GM19452 (cell line): ENCODE results near the gene MRPS18A.

Experiments used
- ATAC-seq: cut with Tn5 transposase; IDR thresholded peaks from one replicate; pipeline ENCODE4 v1.9.1; 2021; ENCODE audit not compliant: unreplicated experiment

MRPS18A gene

DNA sequence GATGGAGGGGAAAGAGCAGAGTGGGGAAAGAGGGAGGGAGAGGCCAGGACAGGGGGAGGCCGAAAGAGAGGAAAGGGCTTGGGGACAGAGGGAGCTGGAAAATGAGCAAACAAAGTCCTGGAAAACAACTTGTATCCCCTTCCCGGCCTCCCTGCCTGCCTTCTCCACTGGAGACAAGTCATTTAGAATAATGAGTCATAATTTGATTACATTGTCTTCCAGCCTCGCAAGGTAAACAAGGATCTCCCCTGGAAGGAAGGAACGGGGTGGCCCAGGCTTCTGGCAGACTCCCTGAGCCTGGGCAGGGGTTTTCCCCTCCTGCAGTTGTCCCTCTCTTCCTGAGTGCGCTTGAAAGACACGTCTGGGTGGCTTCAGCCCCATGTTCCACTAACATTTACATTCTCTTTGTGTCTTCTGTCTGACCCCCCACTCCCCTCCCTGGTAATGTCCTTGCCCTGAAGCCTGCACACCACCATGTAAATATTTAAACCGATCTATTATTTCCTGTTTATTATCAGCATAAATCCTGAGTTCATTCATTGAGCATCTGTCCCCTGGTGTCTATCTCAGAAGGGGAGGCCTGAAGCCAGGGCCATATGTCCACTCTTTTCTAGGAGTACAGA, 12.1 kb upstream of the MRPS18A start:
- no peak for ATAC-seq

DNA sequence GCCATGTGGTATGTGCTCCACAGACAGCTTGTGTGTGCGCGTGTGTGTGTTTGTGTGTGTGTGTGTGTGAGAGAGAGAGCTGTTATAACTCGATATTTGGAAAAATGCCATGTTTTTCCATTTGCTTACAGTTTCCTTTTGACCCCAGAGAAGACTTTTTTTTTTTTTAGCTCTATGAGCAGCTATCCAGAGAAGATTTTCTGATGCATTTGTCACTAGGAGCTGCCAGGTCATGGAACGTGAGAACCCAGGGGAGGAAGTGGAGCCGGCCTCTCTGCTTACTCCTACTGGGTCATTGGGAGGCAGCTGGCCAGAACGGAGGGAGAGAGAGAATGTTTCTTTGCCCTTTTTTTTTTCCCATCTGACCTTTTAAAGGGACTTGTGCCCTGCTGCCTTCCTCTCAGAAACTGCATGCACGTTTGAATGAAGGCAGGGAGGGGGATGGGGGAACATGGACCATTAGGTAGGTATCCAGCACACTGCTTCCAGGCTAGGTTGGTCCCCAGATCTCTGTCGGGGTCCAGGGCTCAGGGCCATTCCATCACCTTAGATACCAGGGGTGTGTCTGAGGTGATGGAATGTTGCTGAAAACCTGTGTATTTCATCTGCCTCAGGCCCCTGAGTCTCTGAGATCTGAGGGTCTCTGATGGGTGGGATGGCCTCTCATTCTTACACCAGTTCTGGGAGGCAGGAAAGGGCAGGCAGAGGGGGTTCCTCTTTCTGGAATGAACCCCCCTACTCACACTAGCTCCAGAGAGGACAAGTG, 11.2 kb upstream of the MRPS18A start:
- ATAC-seq = no peak

DNA sequence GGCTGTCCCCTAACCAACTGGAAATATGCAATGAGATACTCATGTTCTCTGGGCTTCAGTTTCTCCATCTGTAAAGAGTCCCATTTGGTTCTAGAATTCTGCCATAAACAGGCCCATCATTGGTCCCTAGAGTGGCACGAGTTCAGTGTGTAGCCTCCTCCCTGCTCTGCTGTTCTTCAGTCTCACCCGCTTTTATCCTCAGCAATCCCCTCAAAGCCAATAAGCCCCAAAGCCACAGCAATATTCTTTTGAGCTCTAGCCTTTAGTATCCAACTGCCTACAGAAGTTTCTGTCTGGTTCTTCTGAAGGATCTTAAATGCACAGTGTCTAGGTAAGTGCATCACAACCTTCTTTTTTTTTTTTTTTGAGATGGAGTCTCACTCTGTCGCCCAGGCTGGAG, 9.8 kb upstream of the MRPS18A start:
- ATAC-seq = no peak

DNA sequence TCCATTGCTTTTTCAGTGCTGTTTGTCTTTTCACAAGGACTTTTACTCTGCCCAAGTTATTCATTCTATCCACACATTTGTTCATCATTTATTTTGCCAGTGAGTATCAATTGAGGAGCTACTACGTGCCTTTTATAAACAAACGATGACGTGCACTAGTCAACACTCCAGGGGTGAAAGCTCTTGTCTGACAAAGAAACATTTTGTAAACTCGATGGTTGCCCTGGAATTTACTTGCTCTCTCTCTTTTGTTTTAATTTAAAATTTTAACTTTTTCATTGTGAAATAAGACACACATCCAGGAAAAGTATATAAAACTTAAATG, 8.3 kb upstream of the MRPS18A start:
- no peak for ATAC-seq

DNA sequence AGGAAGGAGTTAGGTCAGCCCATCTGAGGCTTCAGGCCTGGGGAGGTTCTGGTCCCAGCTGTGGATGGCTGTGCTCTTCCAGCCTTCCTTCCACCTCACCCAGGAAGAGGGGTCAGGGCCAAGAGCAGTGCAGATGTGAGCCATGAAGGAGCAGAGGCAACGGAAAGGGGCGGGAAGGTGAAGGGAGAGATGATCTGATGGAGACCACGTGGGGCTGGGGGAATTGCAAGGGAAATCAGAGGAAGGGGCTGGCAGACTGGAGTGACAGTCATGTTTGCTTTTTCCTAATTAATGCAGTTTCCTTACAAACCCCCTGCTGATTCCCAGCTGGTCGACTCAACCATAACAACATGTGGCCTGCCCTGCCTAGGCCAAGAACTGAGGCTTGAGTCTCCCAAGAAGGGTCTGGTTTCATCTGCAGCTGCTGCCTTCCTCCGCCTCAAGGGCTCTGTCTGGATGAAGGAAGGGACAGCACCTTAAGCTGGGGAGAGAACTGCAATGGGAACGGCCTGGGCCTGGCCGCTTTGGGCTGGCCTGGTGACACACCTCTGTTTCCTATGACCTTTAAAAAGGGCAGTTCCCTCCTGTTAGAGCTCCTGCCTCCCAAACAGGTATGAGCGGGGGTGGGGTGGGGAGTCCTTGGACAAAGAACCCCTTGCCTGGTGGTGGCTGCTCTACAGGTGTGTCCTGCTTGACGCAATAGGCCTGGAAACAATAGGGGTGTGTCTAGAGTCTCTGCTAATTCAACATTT, 7.8 kb upstream of the MRPS18A start:
- no peak for ATAC-seq

DNA sequence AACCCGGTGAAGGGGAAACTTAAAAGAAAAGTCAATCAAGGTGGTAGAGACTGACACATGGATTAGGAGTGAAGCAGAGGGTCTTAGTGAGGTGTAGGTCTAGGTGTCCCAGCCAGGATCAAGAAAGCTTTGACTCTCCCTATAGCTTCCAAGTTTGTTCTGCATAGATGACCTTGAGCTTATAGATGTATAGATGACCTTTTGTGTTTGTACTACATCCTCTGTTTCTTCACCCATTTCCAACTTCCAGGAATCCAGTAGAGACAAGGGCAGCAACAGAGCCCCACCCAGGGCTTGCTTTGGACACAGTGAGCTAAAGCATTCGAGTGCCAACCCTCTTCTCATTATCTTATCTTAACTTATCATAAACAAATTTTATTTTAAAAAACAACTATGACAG, 1.8 kb upstream of the MRPS18A start:
- no peak for ATAC-seq

DNA sequence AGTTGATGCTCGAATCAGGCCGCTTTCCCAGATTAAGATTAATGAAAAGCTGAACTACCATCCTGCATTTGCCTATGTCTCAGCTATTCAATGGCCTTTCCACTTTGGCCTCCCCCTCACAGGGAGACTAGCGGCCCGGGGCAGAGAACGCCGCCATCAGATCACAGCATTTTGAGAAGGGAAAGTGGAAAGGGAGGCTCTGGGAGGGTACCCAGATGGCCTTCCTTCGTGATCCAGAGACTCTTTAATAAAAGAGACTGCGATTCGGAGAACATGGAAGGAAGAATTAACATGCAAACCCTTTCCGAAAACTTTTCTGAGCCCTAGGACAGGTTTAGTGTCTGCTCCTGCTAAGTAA, 533 bp downstream of the MRPS18A start:
- ATAC-seq = no peak

DNA sequence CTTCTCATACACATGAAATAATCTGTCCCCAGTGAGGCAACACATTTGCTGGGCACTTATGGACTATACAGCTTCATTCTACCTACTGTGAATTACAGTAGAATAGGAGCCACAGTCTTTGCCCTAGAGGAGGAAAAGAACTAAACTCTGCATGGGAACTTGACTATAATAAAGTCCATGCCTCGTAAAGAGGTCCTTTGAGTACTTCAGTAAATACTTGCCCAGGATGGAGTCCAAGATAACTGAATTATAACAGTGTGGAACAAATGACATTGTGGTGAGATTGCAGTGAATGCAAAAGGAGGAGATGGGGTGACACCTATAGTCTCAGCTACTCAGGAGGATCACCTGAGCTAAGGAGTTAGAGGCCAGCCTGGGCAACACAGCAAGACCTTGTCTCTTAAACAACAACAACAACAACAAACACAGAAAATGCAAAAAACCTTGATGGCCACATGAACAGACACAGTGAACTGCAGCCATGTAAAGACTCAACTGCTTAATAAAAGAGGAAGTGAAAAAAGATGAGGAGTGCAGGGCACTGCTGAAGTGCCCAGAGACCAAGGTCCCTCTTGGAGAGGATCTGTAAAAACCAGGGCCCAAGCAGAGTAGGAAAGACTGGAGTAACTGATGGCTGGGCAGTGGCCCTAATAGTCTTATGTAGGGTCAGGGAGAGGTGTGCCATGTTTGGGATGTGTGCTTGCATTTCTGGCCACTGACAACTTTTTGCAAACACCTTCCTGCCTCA, 3.7 kb downstream of the MRPS18A start:
- peak; percentile 53 for ATAC-seq

DNA sequence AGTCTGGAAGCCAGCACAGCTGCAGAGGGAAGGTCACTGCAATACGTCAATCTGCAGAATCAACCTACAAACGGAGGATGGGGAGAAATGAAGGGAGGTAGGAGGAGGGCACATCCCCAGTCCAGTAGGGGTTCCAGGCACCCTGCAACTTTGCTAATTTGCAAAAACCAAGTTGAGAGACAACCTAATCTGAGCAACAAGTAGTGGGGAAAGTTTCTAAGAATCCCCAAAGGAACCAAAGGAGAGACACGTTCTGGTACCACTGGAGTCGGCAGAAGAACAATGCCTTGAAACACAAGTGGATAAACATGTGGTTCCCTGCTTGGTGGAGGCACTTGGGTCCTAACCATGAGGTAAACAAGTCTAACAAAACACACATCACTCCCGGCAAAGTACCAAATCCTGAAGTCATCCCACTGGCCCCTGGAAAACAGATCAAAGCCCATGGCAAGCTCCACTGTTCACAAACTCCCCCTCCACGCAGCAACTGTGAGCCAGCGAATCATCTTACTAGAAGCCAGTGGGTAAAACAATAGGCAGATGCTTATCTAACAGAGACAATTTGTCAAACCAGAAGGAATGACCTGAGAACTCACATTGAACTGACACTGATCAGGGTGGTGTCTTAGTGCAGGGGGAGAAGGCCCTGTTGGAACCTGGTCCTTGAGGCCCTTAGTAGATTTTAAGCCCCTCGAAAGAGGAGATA, 4.7 kb downstream of the MRPS18A start:
- no peak for ATAC-seq

DNA sequence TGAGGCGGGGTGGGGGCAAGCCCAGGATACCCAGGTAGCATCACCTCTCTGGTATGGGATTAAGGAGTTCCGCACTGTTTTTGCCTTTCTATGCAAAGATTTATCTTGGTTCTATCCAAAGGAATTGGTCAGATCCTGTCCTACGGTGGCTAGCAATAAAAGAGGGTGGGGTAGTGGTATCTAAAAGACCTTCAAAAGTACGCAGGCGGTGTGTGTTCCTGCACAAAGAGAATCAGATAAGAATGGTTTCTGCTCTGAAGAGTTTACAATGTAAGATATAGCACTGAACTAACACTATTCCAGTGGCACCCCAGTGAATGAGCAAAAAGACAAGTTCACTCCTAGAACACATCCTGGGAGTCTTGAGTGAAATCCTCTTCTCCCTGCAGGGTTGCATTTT, 6.3 kb downstream of the MRPS18A start:
- no peak for ATAC-seq

DNA sequence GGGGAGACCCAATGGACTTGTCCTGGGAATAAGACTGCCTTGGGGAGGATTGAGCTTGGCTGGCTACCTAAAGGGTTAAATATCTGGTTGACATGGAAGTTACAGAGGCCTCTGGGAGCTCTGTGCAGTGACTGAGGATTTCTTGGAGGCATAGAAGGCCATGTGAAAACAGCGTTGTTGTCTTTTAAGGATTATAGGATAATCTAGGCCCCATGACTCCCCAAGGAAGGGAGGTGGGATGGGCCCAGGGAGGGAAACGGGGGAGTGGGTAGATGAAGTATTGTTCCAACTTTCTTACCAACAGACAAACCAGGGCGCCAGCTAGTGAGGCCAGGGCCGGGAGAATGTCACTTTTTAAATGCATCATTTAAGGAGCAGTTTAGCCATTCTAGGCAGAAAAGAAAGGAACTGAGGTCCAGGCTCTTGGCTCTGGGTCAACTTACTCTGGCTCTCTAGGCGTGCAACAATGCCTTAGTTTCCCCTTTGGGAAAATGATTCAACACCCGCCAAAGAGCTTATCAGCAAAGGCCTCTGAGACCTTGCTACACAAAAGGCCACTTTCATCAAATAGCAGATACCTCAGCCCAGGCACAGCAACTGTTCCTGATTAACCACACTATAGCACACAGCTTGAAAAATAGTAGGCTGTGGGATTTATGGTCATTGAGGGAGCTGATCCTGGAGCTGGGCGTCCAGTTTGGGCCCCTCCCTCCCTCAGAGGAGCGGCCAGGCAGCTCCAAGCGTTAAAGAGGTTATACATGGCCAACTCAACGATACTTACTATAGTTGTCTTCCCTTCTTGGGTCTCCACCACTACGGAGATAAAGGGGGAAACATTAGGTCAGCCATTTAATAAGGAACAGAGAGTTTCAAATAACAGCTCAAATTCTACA, 7.0 kb downstream of the MRPS18A start:
- ATAC-seq = no peak

DNA sequence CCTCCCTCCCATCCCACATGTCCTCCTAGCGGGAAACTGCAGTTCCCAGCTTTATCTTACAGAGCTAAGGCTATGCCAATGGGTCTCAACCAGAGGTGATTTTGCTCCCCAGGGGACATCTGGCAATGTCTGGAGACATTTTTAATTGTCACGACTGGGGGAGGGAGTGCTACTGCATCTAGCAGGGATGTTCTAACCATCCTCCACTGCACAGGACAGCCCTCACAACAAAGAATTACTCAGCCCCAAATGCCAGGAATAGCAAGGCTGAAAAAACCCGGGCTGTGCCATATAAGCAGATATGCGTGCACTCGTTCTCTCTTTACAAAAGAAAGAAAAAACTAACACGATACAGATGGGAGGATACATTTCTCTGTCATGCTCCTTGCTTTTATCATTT, 8.5 kb downstream of the MRPS18A start:
- ATAC-seq = no peak

DNA sequence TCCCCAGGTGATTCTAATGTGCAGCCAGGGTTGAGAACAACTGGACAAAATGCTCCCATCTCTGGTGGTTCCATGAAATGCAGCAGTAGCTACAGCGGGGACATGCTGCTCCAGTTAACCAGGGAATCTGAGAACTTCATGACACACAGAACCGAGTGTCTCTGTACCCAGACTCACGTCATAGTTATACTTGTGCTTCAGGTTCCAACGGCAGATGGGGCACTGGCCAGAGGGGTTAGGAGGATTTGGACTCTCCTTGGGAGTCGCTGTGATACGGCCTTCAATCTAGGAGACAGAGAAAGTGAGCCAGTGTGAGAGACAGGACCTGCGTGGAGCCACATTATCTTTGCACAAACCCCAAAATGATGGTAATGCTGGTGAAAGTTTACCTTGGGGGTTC, 9.2 kb downstream of the MRPS18A start:
- no peak for ATAC-seq

DNA sequence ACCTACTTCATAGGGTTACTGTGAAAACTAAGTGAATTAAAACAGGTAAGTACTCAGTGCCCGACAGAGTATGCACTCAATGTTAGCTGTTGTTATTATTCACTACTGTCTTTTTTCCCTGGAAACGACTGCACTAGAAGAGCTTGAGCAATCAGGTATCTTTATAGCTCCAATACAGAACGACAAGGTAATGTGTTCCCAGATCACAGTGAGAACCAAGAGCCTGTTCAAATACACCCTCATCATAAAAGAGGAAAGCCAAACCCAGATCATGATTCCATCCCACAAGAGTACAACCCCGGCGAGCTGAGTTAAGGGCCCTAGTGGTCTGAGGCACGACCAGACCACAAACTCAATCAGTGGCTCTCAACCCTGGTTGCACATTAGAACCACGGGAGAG, 9.8 kb downstream of the MRPS18A start:
- ATAC-seq = no peak

DNA sequence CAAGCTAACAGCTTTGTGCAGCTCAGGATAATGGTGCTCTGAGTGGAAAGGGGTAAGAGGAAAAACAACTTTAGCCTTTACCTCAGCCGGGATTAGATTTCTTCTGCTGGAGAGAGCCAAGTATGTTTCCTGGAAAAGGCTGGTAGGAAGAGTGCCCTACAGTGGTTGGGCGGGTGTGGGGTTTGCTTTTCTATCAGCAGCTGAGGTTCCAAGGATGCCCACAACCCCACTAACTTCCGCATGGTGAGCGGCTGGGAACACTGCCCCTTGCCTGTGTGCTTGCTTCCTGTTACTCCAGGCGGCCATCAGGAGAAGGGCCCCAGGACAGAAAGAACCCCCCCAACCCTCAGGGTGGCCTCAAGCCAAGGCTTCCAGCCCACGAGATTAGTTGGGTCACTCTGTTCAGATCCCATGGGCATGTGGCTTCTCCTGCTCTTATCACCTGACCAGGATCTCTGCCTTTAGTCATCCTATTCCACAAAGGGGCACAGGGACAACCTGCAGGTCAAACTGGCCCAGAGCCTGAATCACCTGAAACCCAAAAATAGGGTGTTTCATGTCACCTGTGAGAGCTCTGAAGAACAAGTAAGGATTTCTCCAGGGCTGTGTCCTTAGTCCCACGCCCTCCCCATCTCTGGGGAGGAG, 10.5 kb downstream of the MRPS18A start:
- ATAC-seq = no peak

DNA sequence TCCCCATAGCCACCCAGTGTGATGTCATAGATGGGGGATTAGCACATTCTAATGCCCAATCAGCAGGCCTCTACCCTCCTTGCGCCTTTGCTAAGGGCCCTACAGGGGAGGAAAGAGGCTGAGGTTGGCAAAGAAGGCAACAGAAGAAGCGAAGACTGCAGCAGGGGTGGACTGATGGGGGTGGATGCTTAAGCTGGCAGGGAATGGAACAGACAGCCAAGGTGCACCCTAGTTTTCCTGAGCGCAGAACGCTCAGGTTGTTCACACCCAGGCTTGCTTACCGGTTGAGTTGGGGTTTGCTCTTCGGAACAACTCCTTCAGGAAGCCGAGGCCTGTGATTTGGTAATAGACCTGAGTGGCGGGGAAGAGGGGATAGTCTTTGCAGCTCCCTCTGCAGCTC, 12.7 kb downstream of the MRPS18A start:
- ATAC-seq = no peak

DNA sequence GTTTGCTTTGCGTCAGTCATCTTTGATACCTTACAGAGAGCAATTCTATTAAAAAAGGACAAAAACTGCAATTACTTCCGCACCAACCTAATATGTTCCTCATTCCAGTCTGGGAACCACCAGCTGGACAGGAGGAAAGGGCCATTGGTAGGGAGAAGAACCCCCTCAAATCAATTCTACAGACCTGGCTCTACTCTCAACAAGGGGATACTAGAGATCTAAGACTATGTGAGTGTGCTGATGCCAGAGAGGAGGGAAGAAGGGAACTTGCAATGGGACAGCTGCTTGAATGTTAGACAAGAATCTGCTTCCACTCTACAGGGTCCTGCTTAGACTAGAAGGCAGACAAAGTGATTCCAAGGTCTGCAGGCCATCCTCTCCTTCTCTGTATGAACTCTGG, 13.3 kb downstream of the MRPS18A start:
- ATAC-seq = no peak

DNA sequence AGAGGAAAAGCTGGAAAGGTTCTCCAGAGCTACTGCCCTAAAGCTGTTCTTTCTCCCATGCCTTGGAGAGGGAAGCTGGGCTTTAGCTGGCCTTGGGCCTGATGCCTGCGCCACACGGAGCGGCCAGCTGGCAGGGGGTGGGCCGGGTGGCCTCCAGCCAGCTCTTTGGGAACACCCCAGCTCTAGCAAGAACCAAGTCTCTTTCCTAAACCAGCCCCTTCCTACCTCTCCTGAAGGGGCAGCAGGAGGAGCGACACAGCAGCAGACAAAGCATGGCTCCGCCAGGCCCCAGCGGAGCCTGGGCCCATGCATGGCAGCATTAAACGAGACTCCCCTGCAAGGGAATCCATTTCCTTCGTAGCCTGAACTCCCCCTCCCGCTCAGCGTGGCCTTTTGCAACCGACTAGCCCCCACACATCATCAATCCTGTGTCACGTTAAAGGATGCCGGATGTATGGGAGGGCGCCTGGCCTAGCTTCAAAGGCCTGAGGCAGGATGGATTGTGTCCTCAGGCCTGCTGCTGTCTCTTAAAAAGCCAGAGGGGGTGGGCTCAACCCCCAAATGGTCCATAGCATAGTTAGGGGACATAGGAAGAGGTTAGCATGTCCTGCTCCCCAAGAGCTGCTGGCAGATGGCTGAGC, 14.0 kb downstream of the MRPS18A start:
- no peak for ATAC-seq
